HG03558 (cell line): ENCODE results near the gene ADAM22.

Experiments
- ATAC-seq: cut with Tn5 transposase; IDR thresholded peaks from one replicate; pipeline ENCODE4 v1.9.1; 2021; ENCODE audit warnings: moderate number of reproducible peaks; ENCODE audit not compliant: unreplicated experiment; ENCODE audit errors: extremely low read depth

The ADAM22 gene

DNA sequence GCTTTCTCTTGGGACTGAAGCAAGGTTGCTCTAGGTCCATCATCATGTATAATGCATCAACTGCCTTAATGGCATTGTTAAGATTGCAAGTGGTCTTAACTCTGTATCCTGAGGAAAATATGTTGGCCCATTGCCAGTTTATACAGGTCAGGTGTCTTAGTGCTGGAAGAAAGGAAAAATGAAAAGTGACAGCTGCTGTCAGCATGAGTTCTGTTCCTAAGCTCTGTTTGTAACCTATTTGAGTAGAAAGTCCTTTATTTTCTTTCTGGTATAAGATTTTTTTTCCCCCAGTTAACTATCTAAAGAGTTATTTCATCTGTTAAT is 158.6 kb downstream of the ADAM22 start:
- ATAC-seq, result no peak

DNA sequence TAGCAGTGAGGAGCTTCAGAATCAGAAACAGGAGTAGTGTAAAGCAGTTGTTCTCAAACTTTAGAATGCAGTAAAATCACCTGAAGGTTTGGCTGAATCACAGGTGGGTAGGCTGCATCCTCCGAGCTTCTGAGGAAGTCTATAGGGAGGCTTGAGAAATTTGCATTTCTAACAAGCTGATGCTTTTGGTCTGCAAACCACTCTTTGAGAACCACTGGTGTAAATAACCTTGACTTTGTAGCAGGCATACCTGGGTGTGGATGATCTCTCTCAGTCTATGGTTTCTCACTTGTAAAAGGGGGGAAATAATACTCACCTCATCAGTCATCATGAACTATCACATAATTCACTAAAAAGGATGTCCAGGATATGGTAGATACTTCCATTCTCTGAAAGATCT is 167.7 kb downstream of the ADAM22 start:
- ATAC-seq, result no peak

DNA sequence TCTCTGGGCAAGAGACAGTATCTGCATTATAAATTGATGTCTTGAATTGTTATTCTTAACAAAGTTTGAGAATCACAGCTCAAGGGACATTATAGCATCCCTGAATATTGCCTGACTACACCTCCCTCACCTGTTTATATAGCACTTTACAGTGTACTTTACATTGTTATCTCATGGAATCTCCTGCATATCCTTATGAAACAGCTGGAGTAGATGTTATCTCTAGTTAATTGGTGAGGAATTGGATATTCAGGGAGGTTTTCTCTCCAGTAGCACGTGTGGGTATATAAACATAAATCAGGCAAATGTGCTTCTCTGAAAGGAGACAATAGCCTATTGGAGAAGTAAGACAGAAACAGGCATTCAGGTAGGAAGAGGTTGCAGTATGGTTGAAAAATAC is 168.6 kb downstream of the ADAM22 start:
- ATAC-seq, result no peak

DNA sequence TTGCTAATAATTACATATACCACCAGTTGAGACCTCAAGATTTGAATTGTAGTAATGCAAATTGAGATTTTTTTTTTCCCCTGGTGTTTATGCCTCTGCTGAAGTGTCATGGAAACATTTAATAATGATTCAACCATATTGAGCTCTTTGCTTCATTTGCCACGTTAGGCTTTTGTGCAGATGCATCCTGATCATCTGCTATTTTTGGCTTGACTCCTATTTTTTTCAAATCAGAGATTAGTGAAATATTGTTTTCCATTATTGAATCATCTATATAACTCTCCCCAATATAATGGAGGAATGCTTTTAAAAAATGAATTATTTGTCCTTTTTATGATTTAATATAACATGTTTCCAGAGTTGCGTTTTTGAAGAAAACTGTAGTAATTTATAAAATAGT is 170.7 kb downstream of the ADAM22 start:
- ATAC-seq, result no peak

DNA sequence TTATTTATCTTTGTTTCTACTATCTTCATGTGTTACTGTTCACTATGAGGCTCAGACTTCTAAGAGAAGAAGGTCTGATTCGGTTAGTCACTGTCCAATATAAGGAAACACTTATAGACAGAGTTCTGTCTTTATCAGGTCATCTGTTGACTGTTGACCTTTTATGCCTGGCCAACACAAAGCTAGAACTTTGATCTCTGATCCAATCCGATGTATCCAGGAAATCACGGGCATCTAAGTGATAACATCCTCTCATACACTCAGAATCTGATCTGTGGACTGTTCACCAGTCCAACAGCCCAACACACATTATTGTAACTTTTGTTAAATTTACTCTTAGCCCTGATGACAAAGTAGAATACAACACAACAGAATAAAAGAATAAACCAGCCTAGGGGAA is 171.2 kb downstream of the ADAM22 start:
- no peak for ATAC-seq

DNA sequence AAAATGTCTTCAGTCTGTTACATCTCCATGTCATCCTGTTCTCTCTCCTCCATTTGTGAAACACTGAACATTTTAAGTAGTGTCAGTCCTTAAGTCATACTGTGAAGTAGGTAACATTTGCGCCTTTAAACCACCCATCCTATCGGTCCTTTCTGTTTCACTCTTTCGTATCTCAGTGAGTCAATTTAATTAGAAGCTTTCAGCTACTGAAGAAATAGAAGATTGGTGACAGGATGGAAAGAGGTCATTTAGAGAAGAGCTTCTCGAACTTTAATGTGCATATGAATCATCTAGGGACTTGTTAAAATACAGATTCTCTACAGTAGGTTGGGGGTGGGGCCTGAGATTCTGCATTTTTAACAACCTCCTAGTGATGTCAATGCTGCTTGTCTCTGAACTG is 172.4 kb downstream of the ADAM22 start:
- ATAC-seq, result no peak

DNA sequence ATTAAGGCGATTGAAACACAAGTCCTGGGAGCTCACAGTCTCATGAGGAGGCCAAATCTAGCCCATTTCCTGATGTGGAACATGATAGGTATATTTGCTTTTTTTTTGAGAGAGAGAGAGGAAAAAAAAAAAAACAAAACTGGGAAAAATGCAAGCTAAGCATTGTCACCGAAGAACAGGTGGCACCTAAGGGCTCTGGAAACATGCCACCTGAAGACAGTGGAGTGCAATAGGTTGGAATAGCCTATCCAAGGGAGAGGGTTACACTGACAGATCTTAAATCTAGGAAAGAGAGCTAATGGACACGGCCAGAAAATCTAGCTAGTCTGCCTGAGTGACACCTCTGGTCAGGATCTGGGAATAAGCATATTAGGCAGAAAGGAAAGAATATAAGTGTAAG is 175.6 kb downstream of the ADAM22 start:
- no peak for ATAC-seq

DNA sequence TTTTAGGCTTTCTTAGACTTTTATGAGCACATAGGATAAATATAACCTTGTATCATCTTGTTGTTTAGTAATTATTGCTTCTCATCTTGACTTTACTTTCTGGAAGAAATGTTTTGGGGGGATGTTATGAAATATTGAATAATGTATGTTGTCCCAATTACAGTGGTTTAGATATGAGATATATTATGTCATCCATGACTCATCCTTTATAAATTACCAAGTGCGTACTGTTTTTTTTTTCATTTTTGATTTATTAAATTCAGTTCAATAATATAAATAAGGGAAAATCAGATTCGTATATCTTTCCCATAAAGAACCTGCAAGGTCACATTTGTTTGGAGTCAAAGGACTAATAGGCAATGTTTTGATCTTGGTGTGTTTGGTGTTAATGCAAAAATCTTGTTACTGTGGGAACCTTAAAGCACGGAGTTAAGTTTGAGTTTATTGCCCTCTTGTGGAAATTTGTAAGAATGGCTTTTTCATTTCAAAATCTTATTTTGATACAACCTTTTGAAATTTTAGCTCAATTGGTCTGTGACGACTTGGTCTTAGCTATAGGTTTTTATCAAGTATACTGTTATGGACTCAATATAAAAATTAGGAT is 177.2 kb downstream of the ADAM22 start:
- no peak for ATAC-seq

DNA sequence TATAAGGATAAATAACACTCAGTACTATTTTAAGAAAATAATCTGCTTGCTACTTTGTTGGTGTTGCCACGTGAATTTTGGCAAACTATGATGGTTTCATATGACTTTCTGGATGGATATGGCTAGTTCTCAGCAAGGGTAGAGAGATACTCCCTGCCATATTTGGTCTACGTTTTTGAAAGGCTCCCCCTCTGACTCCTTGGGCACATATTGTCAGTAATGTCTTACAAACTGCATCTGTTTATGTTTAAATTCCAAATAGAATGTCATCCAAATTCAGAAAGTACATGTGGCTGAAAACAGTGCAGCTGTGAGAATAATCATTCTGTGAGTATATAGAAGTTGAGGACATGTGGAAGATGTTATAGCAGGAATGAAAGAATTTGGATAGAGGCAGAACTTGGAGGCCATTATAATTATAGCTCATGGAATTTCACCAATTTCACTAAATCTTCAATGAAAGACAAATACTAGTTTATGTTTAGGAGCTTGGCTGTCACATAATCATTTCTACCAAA is 178.0 kb downstream of the ADAM22 start:
- no peak for ATAC-seq

DNA sequence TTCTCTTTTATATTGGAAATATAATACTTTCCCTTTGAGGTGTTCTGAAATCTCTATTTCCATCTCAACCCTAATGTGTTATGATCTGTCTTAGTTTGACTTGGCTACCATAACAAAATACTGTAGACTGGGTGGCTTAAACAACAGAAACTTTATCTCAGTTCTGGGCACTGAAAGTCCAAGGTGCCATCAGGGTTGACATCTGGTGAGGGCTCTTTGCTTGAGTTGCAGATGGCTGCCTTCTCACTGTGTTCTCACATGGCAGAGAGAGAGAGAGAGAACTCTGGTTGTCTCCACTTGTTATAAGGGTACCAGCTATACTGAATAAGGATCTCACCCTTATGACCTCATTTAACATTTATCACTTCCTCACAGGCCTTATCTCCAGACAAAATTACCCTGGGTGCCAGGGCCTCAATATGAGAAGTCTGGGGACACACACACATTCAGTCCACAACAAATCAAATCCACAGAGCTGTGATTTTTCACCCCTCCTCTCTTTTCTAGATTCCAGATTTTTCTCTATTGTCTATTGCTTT is 181.3 kb downstream of the ADAM22 start:
- ATAC-seq, result no peak

DNA sequence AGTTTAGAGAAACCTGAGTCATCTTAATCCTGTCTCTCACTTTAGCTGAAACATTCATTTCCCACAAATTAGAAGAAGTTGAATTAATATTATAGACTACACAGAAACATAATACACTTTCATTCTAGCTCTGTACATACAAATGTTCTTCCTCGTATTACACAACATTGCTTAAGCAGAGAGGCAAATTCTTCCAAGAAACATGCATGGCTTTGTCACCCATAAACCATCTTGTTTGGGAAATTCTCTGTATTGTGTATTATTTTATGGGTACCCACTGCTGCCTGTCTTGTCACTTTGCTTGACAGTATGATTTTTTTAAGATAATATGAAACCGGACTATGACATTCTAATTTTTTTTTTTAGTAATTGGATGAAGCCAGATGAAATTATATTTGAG is 181.8 kb downstream of the ADAM22 start:
- ATAC-seq, result no peak

DNA sequence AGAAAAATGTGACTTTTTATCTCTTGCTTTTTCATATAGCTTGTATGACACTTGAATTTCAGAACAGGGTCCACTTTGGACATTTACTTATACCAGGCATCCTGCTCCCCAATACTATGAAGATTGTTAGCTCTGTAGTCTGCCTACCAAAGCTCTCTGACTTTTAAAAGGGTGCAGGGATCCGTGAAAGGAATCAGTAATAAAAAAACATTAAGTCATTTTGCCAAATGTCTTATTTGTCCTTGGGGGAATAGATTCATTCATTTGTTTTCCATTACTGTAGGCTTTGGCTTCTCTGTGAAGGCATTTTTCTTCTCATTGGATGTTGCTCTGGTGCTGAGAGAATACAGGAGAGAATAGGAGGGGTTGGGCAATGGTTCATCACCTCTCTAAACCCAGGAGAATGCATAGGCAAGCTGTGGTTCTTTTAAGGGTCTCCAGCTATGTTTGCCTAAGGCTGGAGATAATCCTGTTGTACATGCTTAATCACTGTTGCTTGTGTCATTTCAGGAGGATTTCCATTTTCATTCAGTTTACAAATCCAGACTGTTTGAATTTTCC is 182.3 kb downstream of the ADAM22 start:
- no peak for ATAC-seq

DNA sequence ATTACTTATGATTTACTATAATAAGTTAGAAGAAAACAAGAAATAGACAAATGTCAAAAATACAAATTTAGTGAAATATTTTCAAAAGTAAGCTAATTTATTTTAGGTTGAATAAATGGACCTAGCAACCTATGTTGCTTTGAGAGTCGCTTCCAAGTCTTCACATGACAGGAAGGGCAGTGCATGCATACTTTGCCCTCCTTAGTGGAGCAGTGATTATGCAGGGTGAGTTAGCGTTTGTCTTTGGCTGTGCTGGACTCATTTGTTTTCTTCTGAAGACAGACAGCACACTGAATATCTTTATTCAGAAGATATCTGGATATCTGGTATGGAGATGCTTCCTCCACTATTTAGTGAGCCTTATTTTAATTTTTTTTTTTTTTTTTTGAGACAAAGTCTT is 183.3 kb downstream of the ADAM22 start:
- no peak for ATAC-seq

DNA sequence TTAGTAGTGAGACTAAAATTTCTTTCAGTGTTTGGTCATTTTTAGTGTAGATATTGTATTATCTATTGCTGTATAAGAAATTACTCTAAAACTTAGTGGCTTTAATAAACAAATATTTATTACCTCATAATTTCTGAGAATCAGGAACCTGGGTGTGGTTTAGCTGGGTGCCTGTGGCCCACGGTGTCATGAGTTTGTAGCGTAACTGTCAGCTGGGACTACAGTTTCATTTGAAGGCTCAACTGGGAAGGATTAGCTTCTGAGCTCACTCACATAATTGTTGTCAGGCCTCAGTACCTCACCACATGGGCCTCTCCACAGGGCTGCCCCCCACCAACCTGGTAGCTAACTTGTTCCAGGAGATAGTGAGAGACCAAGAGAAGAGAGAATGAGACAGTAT is 187.3 kb downstream of the ADAM22 start:
- no peak for ATAC-seq

DNA sequence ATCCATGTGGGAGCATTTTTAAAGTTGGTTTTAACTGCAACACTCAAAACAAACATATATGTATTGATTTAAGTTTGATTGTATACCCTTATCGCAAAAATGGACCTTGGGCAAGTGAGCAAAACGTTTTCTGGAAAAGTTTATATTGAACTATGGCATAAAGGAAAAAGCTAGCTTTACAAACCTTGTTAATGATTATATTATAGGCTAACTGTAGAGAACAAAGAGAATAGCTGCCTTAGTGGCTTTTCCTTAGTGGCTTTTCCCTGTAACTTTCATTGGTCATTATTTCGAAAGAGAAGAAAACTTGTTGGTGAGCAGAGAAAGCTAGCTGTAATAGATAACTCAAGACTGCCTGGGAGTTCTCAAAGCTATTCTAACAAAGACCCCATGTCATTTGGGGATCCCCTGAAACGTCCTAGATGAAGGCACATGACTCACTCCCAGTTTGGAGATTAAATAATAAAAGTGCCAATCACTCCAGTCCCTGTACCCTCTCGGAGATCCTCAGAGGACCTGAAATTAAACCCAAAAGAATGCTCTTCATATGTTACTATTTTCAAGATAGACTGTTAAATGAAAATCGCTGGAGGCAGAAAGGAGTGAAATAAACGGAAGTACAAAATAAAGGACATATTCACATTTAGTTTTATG is 193.7 kb downstream of the ADAM22 start:
- ATAC-seq, result no peak

DNA sequence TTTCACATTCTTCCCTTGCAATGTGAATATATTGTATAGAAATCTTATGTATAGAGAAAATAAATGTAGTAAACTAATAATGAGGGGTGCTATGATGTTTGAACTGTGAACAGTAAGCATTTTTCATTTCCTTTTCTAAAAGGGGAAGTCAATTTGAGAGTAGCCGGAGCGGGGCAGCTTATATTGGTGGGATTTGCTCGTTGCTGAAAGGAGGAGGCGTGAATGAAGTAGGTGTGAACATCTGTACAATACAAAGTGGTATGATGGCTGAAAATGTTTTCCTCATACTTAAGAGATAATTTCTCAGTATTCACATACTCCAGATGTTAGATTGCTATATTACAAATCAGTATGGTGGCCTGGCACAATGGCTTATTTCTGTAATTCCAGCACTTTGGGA is 198.7 kb downstream of the ADAM22 start:
- ATAC-seq, result no peak

DNA sequence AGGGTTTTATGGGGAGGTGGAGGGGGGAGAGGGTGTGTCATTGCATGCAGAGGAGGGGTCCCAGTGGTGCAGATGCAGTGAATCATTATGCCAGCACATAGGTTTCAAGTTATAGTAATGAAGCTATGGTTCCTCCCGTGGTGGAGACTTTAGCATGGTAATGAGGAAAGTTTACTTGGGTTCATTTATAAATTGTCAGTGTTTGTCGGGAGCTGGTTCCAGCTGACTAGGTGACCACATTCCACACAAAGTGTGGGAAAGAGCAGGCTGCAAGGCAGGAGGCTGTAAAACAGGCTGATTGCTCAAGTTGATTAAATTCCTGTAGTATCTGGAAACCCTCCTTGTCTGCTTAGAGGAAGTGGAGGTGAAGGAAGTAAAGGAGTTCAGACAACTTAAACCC is 206.9 kb downstream of the ADAM22 start:
- no peak for ATAC-seq

DNA sequence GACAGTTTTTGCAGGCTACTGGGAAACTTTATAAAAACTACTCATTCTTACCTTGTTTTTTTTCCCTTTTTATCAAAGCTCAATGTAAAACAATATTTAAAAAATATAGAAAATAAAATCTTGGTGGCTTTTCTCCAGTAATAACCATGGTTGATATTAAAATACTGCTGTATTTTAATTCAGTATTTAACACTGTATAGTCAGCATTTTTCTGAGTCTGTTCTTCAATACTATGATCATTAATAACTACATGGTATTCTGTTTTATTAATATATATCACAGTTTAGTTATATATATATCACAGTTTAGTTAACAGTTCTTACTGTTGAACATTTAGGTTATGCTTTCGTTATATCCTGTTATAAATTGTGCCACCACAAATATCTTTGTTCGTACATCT is 207.4 kb downstream of the ADAM22 start:
- no peak for ATAC-seq

DNA sequence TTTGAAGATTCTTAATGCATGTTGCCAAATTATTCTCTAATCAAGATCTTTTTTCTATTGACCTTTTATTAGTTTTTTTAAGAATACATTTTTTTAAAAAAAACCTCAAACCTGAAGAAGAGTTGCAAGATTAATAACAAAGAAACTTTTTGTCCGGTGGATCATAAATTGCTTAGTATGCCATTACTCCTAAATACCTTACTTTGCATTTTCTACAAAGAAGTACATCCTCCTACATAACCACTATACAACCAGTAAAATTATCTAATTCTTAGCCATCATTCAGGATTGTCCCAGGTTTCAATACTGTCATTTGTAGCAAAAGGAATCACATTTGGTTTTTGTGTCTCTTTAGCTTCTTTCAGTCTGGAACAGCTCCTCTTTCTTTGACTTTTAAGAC is 207.9 kb downstream of the ADAM22 start:
- no peak for ATAC-seq

DNA sequence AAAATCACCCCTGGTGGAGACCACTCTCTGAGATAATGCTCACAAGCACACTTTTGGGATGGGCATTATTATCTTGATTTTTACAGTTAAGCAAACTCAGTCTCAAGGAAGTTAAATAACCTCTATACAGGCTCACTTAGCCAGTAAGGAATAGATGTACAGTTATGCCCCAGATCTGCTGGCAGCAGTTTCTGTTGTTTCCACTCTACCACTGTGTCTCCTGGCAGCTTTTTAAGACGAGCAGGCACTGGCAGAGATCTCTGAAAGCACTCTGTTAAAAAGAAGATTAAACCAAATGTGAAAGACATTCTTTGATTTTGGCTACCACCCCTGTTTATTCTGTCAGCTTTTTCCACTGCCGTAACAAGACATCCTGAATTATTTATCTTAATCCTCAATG is 212.6 kb downstream of the ADAM22 start:
- no peak for ATAC-seq

DNA sequence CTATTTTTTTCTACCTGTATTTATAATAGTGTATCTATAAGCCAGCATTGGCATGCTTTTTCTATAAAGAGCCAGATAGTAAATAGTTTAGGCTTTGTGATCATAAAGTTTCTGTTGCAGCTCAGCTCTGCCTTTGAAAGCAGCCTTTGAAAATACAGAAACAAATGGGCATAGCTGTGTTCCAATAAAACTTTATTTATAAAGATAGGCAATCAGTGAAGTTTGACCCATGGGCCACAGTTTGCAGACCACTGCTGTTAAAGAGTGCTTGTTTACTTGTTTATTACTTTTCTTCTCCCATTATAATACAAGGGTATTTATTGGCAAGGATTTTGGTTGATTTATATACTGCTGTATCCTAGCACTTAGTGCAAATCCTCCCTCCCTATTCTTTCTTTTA is 213.3 kb downstream of the ADAM22 start:
- no peak for ATAC-seq

DNA sequence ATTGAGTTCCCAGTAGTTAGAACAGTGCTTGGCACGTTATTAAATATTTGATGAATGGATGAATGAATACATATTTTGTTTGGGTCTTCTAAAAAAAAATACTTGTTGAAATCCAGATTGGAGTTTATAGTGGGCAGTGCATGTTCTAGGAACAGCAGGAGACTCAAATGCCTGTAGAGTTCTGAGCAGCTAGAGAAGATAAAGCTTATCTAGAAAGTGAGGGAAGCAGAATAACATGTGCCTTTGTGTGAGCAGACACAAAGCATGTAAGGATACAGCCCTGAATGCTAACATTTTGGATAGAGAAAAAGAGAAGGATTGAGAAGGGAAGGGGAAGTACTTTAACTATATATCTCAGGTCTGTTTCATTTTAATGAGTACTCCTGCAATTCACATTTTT is 213.9 kb downstream of the ADAM22 start:
- ATAC-seq, result no peak
